HepG2 (cell line): ENCODE measurements around the gene GKN1.

ENCODE experiments used
- CHD2 ChIP-seq: IDR thresholded peaks from 2 replicates; pipeline ENCODE4 v1.6.1; 2011; ENCODE audit warnings: low read depth, low read length, improper control_type of control experiment
- HCFC1 ChIP-seq: fragments of 150-350 bp; IDR thresholded peaks from 2 replicates; pipeline ENCODE4 v1.6.1; 2014; ENCODE audit warnings: low read depth, low read length
- MEIS2 ChIP-seq: sonication (generic); formaldehyde crosslinking; IDR thresholded peaks from 2 replicates; pipeline ENCODE4 v1.9.0; 2021; ENCODE audit warnings: mild to moderate bottlenecking, missing genetic modification reagents
- NRL ChIP-seq: sonication (generic); formaldehyde crosslinking; IDR thresholded peaks from 2 replicates; pipeline ENCODE4 v1.5.0; 2020; ENCODE audit warnings: missing genetic modification reagents, mild to moderate bottlenecking, moderate library complexity, borderline replicate concordance
- PBX2 ChIP-seq: IDR thresholded peaks from 2 replicates; pipeline ENCODE4 v1.6.1; 2016; ENCODE audit warnings: control low read depth
- RAD21 ChIP-seq: fragments of 450-650 bp; formaldehyde crosslinking; IDR thresholded peaks from 2 replicates; pipeline ENCODE4 v1.5.0; 2020; ENCODE audit warnings: mild to moderate bottlenecking
- REST ChIP-seq, 2 experiments: IDR thresholded peaks; 2 replicates each; pipeline ENCODE4 v1.6.1; 2011 to 2012; ENCODE audit warnings: low read length in 2 of 2, borderline replicate concordance in 1 of 2, low read depth in 1 of 2, mild to moderate bottlenecking in 1 of 2, moderate library complexity in 1 of 2
- SMC3 ChIP-seq: IDR thresholded peaks from 2 replicates; pipeline ENCODE4 v1.6.1; 2011; ENCODE audit warnings: low read length, improper control_type of control experiment
- SP1 ChIP-seq, 2 experiments: fragments of 450-650 bp in 1 of 2; sonication (generic) in 1 of 2; formaldehyde crosslinking in 1 of 2; IDR thresholded peaks; 2 replicates each; pipeline versions ENCODE4 v1.4.0 to v1.6.1; 2016 to 2020; ENCODE audit warnings: missing genetic modification reagents in 1 of 2
- TARDBP ChIP-seq: sonication (generic); formaldehyde crosslinking; IDR thresholded peaks from 2 replicates; pipeline ENCODE4 v1.8.0; 2022; ENCODE audit warnings: mild to moderate bottlenecking, missing genetic modification reagents
- THAP11 ChIP-seq: IDR thresholded peaks from 2 replicates; pipeline ENCODE4 v1.6.1; 2016; ENCODE audit warnings: missing biosample characterization, missing genetic modification reagents
- ZNF274 ChIP-seq: sonication (generic); formaldehyde crosslinking; IDR thresholded peaks from 2 replicates; pipeline ENCODE4 v1.5.1; 2020; ENCODE audit warnings: mild to moderate bottlenecking, missing genetic modification reagents
- ZNF567 ChIP-seq: sonication (generic); formaldehyde crosslinking; IDR thresholded peaks from 2 replicates; pipeline ENCODE4 v1.8.1; 2023; ENCODE audit warnings: mild to moderate bottlenecking, missing genetic modification reagents, borderline replicate concordance
- TF ChIP-seq, protein P1 (sequence below): sonication (generic); formaldehyde crosslinking; IDR thresholded peaks from 2 replicates; pipeline ENCODE4 v1.4.0; 2020; ENCODE audit warnings: low read depth, mild to moderate bottlenecking, missing genetic modification reagents

GRCh38 chr2:68968221-68968620 is 6.2 kb upstream of the GKN1 start:
- TF ChIP-seq THAP11 (no peak), REST (IDR thresholded peaks at IDR 0.05; ENCODE audit: borderline replicate concordance in 1 of 2, low read depth in 1 of 2, low read length in 2 of 2) (no peak), SP1 (IDR thresholded peaks at IDR 0.05) (no peak), SP1 (CRISPR knock-in tag; IDR thresholded peaks at IDR 0.05) (no peak), HCFC1 (no peak), SMC3 (no peak), CHD2 (no peak), TARDBP (CRISPR knock-in tag) (no peak), RAD21 (CRISPR knock-in tag) (no peak), ZNF274 (no peak), ZNF567 (CRISPR knock-in tag) (no peak), PBX2 (no peak), MEIS2 (CRISPR knock-in tag) (no peak), NRL (no peak)
- TF ChIP-seq, protein P1, sequence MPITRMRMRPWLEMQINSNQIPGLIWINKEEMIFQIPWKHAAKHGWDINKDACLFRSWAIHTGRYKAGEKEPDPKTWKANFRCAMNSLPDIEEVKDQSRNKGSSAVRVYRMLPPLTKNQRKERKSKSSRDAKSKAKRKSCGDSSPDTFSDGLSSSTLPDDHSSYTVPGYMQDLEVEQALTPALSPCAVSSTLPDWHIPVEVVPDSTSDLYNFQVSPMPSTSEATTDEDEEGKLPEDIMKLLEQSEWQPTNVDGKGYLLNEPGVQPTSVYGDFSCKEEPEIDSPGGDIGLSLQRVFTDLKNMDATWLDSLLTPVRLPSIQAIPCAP (CRISPR knock-in tag) = no peak
